GM12878 (cell line): Measurements from ENCODE around the gene TPD52L2. TPM values are rescaled to one million over a fixed set of nuclear protein-coding genes. Genes with fewer than 3 reads are reported as not detected.
A peak's percentile ranks its signal among the peaks of the same experiment; 100 is the strongest.

ENCODE experiments used
- ATAC-seq: fragments of 200-7000 bp; cut with Tn5 transposase; 3 replicates; pipeline ENCODE4 v1.9.1; 2020; ENCODE audit warnings: mild to moderate bottlenecking, moderate library complexity
- BruUV-seq: library from RNA; stranded (reverse); fragments of 400-500 nt; replicated peaks from 2 replicates; lab custom pipeline; 2021; lab: Mats Ljungman, UMichigan
- CTCF ChIA-PET: fragments of 300-600 bp; sonication (Branson Sonifier 250); formaldehyde crosslinking; extraction: SDS; loops from one replicate; lab custom pipeline; 2021; ENCODE audit warnings: inconsistent platforms; lab: Yijun Ruan, JAX
- POLR2A ChIA-PET: fragments of 350-600 bp; formaldehyde crosslinking; extraction: SDS; loops from one replicate; lab custom pipeline; 2021; ENCODE audit warnings: inconsistent platforms; lab: Charles Lee
- RAD21 ChIA-PET: fragments of 300-600 bp; sonication (Branson Sonifier 250); formaldehyde crosslinking; loops from one replicate; lab custom pipeline; 2023; ENCODE audit warnings: antibody characterized with exemption; ENCODE audit not compliant: unreplicated experiment; lab: Charles Lee
- SMC1A ChIA-PET: fragments of 300-600 bp; sonication (Branson Sonifier 250); formaldehyde crosslinking; loops from one replicate; lab custom pipeline; 2023; ENCODE audit not compliant: unreplicated experiment, uncharacterized antibody; lab: Charles Lee
- DNase-seq: peaks from one replicate; pipeline ENCODE4 v3.0.0-alpha.2; 2011; ENCODE audit warnings: low read depth, low spot score
- FAIRE-seq: peaks from 3 replicates; lab custom pipeline; 2011; peaks lifted over from hg19 to GRCh38; lab: Jason Lieb, UNC
- H2AFZ ChIP-seq: 2 replicates; pipeline ENCODE4 v1.6.0; 2011; ENCODE audit warnings: low read depth, low read length, control low read depth; ENCODE audit not compliant: control insufficient read depth
- H3K27ac ChIP-seq: 2 replicates; pipeline ENCODE4 v1.5.1; 2011; ENCODE audit warnings: control low read depth; ENCODE audit not compliant: control insufficient read depth, insufficient read depth
- H3K27me3 ChIP-seq, 2 experiments: replicated peaks in 1 of 2; 2 replicates each; pipeline versions ENCODE4 v1.6.0 to v1.6.1; 2011; ENCODE audit warnings: low read length in 1 of 2; ENCODE audit not compliant: control insufficient read depth in 2 of 2, insufficient read depth in 2 of 2
- H3K36me3 ChIP-seq, 2 experiments: 2 replicates each; pipeline ENCODE4 v1.5.1; 2011; ENCODE audit warnings: low read length in 1 of 2; ENCODE audit not compliant: control insufficient read depth in 2 of 2, insufficient read depth in 2 of 2
- H3K4me1 ChIP-seq: 2 replicates; pipeline ENCODE4 v1.6.1; 2011; ENCODE audit warnings: mild to moderate bottlenecking, low read length, moderate library complexity, mixed read lengths; ENCODE audit not compliant: control insufficient read depth, insufficient read depth
- H3K4me2 ChIP-seq: 2 replicates; pipeline ENCODE4 v1.6.0; 2011; ENCODE audit warnings: control low read depth; ENCODE audit not compliant: control insufficient read depth, insufficient read depth
- H3K4me3 ChIP-seq: fragments of 200-600 bp; sonication (generic); 2 replicates; pipeline ENCODE4 v1.5.1; 2016
- H3K79me2 ChIP-seq: 2 replicates; pipeline ENCODE4 v1.6.0; 2011; ENCODE audit warnings: low read length; ENCODE audit not compliant: control insufficient read depth, insufficient read depth
- H3K9ac ChIP-seq: 2 replicates; pipeline ENCODE4 v1.8.0; 2011; ENCODE audit warnings: low read length, control low read depth, mixed read lengths; ENCODE audit not compliant: control insufficient read depth, insufficient read depth
- H3K9me3 ChIP-seq: replicated peaks from 3 replicates; pipeline ENCODE4 v1.5.1; 2011; ENCODE audit warnings: mild to moderate bottlenecking, low read length; ENCODE audit not compliant: control insufficient read depth, insufficient read depth
- H4K20me1 ChIP-seq: 2 replicates; pipeline ENCODE4 v1.6.0; 2011; ENCODE audit not compliant: control insufficient read depth, insufficient read depth
- CEBPB ChIP-seq, 2 experiments: fragments of 150-350 bp in 1 of 2; IDR thresholded peaks; 2 replicates each; pipeline ENCODE4 v1.6.1; 2012 to 2014; ENCODE audit warnings: low read depth in 2 of 2, low read length in 2 of 2, borderline replicate concordance in 1 of 2, inconsistent platforms in 1 of 2
- HDAC2 ChIP-seq: fragments of 200-600 bp; sonication (generic); IDR thresholded peaks from 2 replicates; pipeline ENCODE4 v1.6.1; 2017
- JUND ChIP-seq: IDR thresholded peaks from 2 replicates; pipeline ENCODE4 v1.6.1; 2012; ENCODE audit warnings: low read depth, mild to moderate bottlenecking, low read length, improper control_type of control experiment, moderate library complexity
- PML ChIP-seq: IDR thresholded peaks from 2 replicates; pipeline ENCODE4 v1.6.1; 2012; ENCODE audit warnings: low read length, inconsistent platforms
- SIN3A ChIP-seq: IDR thresholded peaks from 2 replicates; pipeline ENCODE4 v1.6.1; 2012; ENCODE audit warnings: low read depth, low read length, improper control_type of control experiment
- ZNF24 ChIP-seq: fragments of 450-650 bp; IDR thresholded peaks from 2 replicates; pipeline ENCODE4 v1.6.1; 2017; ENCODE audit warnings: antibody characterized with exemption, mild to moderate bottlenecking
- WGBS: methylation state at CpG from one replicate; pipeline ENCODE4 v1.1.6; 2016; ENCODE audit warnings: low lambda C conversion rate; ENCODE audit not compliant: insufficient replicate concordance, insufficient coverage; ENCODE audit errors: missing lambda C conversion rate; 5-methylcytosine and 5-hydroxymethylcytosine counted together
- in situ Hi-C: fragments of 300-500 bp; cut with MboI; formaldehyde crosslinking; loops from 9 replicates; pipeline ENCODE4 v1.14.3; 2018; ENCODE audit warnings: mixed read lengths
- intact Hi-C: fragments of 100-400 bp; cut with micrococcal nuclease; formaldehyde crosslinking; loops from one replicate; pipeline ENCODE4 v1.14.2; 2022; ENCODE audit not compliant: unreplicated experiment
- polyA plus RNA-seq, 11 experiments: library from polyadenylated mRNA; depleted of rRNA in 4 of 11; unstranded in 6 of 11; stranded (reverse) in 5 of 11; fragments of >200 nt; fragmentation: Nextera tagmentation in 4 of 11; fragmentation: Illumina TruSeq in 1 of 11; extraction: Ambion mirVana in 4 of 11; extraction: Trizol in 1 of 11; gene quantifications; 1 replicate in 1 of 11; 2 replicates in 10 of 11; pipeline versions ENCODE4 v1.2.1 to v1.2.3, GENCODE V29; 2011 to 2016; ENCODE audit warnings: inconsistent platforms in 2 of 11, missing spikeins in 2 of 11, low read depth in 1 of 11
- total RNA-seq, 4 experiments: library from RNA; depleted of rRNA in 3 of 4; stranded (reverse); fragments of >200 nt in 3 of 4; fragmentation: Illumina TruSeq in 1 of 4; extraction: Trizol in 1 of 4; gene quantifications; 2 replicates each; pipeline versions ENCODE4 v1.2.1 to v1.2.3, GENCODE V29; 2013 to 2021
- TF ChIP-seq, protein P1 (sequence below): IDR thresholded peaks from 2 replicates; pipeline ENCODE4 v1.6.1; 2012; ENCODE audit warnings: mild to moderate bottlenecking, low read depth, low read length
- TF ChIP-seq, protein P2 (sequence below): IDR thresholded peaks from 2 replicates; pipeline ENCODE4 v1.6.1; 2011; ENCODE audit warnings: low read depth, low read length, improper control_type of control experiment, borderline replicate concordance
- TF ChIP-seq, protein P3 (sequence below): fragments of 450-650 bp; IDR thresholded peaks from 2 replicates; pipeline ENCODE4 v1.6.1; 2016; ENCODE audit warnings: mild to moderate bottlenecking
- TF ChIP-seq, protein P4 (sequence below): fragments of 450-650 bp; IDR thresholded peaks from 2 replicates; pipeline ENCODE4 v1.6.1; 2018; ENCODE audit warnings: borderline replicate concordance, mild to moderate bottlenecking; ENCODE audit not compliant: partially characterized antibody

The TPD52L2 gene
- total and polyA plus RNA-seq, 10 of the 15 experiments (the other 5 are each of a cell fraction or from before 2014, with no cell fraction given) = 1.6 to 71.0 (median 46.3) TPM

DNA sequence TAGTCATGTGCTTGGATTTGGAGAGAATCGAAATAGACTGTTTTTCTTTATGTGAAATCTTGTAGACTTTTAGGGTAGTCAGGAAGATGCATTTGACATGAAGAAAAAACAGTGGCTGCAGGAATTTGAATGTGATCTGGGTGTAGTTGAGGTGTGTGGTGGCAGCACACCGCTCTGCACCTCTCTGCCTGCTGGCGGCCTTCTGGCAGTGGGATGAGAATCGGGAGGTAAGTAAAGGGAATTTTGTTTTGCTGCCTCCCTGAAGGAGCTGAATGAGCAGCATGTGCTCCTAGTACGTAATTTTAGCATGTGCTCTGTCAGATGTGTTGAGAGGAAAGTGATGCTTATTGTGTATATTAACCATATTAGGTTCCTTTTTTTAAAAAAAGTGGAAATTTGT lies 3.2 kb downstream of the TPD52L2 start (continued):
- TF ChIP-seq, protein P1, sequence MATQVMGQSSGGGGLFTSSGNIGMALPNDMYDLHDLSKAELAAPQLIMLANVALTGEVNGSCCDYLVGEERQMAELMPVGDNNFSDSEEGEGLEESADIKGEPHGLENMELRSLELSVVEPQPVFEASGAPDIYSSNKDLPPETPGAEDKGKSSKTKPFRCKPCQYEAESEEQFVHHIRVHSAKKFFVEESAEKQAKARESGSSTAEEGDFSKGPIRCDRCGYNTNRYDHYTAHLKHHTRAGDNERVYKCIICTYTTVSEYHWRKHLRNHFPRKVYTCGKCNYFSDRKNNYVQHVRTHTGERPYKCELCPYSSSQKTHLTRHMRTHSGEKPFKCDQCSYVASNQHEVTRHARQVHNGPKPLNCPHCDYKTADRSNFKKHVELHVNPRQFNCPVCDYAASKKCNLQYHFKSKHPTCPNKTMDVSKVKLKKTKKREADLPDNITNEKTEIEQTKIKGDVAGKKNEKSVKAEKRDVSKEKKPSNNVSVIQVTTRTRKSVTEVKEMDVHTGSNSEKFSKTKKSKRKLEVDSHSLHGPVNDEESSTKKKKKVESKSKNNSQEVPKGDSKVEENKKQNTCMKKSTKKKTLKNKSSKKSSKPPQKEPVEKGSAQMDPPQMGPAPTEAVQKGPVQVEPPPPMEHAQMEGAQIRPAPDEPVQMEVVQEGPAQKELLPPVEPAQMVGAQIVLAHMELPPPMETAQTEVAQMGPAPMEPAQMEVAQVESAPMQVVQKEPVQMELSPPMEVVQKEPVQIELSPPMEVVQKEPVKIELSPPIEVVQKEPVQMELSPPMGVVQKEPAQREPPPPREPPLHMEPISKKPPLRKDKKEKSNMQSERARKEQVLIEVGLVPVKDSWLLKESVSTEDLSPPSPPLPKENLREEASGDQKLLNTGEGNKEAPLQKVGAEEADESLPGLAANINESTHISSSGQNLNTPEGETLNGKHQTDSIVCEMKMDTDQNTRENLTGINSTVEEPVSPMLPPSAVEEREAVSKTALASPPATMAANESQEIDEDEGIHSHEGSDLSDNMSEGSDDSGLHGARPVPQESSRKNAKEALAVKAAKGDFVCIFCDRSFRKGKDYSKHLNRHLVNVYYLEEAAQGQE = no peak
- TF ChIP-seq, protein P2, sequence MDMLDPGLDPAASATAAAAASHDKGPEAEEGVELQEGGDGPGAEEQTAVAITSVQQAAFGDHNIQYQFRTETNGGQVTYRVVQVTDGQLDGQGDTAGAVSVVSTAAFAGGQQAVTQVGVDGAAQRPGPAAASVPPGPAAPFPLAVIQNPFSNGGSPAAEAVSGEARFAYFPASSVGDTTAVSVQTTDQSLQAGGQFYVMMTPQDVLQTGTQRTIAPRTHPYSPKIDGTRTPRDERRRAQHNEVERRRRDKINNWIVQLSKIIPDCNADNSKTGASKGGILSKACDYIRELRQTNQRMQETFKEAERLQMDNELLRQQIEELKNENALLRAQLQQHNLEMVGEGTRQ = no peak
- no peak for TF ChIP-seq HDAC2
- no peak for TF ChIP-seq SIN3A
- no peak for TF ChIP-seq CEBPB (IDR thresholded peaks at IDR 0.05; ENCODE audit: borderline replicate concordance in 1 of 2, low read depth in 2 of 2, low read length in 2 of 2)

DNA sequence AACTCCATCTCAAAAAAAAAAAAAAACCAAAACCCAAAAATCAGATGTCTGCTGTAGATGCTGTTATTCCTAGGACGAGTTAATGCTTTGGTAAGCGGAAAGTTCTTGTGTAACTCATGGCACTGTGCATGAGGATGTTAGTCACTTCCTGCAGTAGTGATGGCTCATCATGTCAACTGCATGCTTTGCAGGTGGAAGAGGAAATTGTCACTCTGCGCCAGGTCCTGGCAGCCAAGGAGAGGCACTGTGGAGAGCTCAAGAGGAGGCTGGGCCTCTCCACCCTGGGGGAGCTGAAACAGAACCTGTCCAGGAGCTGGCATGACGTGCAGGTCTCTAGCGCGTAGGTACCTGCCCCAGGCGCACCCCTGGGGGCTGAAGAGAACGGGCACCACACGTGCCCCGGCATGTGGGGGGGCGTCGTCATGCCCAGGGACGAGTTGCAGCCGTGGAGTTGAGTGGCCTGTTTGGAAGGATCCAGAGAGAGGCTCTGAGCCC lies 8.5 kb downstream of the TPD52L2 start:
- no peak for DNase-seq
- TF ChIP-seq JUND (no peak), PML (no peak), ZNF24 (no peak)
- TF ChIP-seq, protein P3, sequence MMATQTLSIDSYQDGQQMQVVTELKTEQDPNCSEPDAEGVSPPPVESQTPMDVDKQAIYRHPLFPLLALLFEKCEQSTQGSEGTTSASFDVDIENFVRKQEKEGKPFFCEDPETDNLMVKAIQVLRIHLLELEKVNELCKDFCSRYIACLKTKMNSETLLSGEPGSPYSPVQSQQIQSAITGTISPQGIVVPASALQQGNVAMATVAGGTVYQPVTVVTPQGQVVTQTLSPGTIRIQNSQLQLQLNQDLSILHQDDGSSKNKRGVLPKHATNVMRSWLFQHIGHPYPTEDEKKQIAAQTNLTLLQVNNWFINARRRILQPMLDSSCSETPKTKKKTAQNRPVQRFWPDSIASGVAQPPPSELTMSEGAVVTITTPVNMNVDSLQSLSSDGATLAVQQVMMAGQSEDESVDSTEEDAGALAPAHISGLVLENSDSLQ = no peak
- TF ChIP-seq, protein P4, sequence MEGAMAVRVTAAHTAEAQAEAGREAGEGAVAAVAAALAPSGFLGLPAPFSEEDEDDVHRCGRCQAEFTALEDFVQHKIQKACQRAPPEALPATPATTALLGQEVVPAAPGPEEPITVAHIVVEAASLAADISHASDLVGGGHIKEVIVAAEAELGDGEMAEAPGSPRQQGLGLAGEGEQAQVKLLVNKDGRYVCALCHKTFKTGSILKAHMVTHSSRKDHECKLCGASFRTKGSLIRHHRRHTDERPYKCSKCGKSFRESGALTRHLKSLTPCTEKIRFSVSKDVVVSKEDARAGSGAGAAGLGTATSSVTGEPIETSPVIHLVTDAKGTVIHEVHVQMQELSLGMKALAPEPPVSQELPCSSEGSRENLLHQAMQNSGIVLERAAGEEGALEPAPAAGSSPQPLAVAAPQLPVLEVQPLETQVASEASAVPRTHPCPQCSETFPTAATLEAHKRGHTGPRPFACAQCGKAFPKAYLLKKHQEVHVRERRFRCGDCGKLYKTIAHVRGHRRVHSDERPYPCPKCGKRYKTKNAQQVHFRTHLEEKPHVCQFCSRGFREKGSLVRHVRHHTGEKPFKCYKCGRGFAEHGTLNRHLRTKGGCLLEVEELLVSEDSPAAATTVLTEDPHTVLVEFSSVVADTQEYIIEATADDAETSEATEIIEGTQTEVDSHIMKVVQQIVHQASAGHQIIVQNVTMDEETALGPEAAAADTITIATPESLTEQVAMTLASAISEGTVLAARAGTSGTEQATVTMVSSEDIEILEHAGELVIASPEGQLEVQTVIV = no peak

More for the DNA sequence above, 8.5 kb downstream of the TPD52L2 start:
- Histone ChIP-seq H2AFZ (no peak overlapping the region), H3K4me2 (no peak overlapping the region), H3K9ac (no peak overlapping the region), H4K20me1 (no peaks in the 10 kb centered on the region), H3K79me2 (no peaks in the 10 kb centered on the region), H3K9me3 (no peaks in the 10 kb centered on the region), H3K4me3 (no peak overlapping the region), H3K36me3 (peaks cover 10 to 21% of the 10 kb centered on the region in 2 experiments), H3K27ac (no peak overlapping the region), H3K4me1 (no peaks in the 10 kb centered on the region), H3K27me3 (no peaks in the 10 kb centered on the region)
- ATAC-seq (no peak), FAIRE-seq (no peak)
- ChIA-PET CTCF (no interaction called here), RAD21 (no interaction called here), SMC1A (no interaction called here), POLR2A (interaction anchor here (0.5 kb wide), 1 partner anchor 113 kb away, joined by 3 read pairs; no protein-coding TSS in a partner anchor)
- BruUV-seq = TSS peak; percentile 35
- in situ Hi-C loops = no loop called here
- intact Hi-C loops = no loop called here
- WGBS = 93% methylated on average over 14 of the region's 14 CpGs
